ENCODE results near the gene JAM3.

DNA sequence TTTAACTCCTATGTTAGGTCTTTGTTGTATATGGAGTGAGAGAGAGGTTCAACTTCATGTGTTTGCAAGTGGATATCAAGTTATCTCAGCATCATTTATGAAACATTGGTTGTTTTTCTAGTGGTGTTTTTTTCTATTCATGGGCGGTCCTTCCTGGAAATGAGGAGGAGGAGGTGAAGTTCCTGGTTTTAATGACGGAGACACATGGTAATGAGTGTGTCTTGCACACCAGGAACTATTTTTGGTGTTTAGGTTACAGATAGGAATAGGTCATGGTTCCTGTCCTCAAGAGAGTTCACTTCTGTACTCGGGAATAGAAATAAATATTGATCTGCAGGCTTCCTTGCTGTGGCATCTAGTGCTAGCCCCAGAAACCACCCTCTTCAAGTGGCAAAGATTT, 74.9 kb downstream of the JAM3 start:
- TF ChIP-seq, protein P1, sequence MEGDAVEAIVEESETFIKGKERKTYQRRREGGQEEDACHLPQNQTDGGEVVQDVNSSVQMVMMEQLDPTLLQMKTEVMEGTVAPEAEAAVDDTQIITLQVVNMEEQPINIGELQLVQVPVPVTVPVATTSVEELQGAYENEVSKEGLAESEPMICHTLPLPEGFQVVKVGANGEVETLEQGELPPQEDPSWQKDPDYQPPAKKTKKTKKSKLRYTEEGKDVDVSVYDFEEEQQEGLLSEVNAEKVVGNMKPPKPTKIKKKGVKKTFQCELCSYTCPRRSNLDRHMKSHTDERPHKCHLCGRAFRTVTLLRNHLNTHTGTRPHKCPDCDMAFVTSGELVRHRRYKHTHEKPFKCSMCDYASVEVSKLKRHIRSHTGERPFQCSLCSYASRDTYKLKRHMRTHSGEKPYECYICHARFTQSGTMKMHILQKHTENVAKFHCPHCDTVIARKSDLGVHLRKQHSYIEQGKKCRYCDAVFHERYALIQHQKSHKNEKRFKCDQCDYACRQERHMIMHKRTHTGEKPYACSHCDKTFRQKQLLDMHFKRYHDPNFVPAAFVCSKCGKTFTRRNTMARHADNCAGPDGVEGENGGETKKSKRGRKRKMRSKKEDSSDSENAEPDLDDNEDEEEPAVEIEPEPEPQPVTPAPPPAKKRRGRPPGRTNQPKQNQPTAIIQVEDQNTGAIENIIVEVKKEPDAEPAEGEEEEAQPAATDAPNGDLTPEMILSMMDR (IDR thresholded peaks at IDR 0.05; ENCODE audit: low read length), result no peak
- TF ChIP-seq EZH2 (optimal IDR thresholded peaks at IDR 0.05; ENCODE audit: low read depth, low read length) (no peak), EZH2phosphoT487 (IDR thresholded peaks at IDR 0.05; ENCODE audit: low read length) (no peak)
